ENCODE measurements around the gene OTX1.

The OTX1 gene

DNA sequence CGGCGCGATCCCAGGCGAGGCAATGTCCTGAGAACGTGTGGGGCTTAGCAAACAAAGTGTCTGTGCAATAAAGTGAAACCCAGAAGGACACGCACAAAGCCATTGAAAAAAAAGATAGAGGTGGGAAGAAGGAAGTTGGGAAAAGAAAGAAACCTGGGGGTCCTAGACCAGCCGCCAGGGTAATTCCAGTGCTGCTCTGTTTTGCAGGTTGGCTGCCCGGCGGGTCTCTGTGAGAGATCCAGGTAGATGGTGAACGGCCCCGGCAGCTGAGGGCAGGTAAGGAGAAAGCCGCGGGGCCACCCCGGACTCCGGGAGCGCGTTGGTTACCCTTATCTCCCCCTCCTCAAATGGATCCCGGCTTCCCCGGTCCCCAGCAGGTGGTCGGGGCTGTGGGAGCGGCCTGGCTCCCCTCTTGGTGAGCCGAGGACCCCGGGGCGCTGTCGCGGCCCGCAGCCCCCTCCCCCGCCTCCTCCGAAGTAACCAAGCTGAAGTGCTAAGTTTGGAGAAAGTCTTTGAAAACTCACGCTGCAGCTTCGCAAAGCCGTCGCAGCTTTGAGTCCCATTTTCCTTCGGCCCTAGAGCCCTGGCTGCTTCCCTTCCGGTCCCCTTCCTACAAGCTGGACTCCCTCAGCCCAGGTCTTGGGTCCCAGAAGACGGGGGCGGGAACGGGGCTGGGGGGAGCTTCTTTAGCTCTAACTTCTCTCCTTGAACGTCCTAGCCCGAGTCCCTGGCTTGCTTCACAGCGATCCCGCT, 588 bp downstream of the OTX1 start:
- no peak for TF ChIP-seq GATA1 (IDR thresholded peaks at IDR 0.05; ENCODE audit: low read depth, low read length)
- no peak for TF ChIP-seq POLR2A (IDR thresholded peaks at IDR 0.05; ENCODE audit: low read length)
- peak; percentile 28 to 35 for DNase-seq

DNA sequence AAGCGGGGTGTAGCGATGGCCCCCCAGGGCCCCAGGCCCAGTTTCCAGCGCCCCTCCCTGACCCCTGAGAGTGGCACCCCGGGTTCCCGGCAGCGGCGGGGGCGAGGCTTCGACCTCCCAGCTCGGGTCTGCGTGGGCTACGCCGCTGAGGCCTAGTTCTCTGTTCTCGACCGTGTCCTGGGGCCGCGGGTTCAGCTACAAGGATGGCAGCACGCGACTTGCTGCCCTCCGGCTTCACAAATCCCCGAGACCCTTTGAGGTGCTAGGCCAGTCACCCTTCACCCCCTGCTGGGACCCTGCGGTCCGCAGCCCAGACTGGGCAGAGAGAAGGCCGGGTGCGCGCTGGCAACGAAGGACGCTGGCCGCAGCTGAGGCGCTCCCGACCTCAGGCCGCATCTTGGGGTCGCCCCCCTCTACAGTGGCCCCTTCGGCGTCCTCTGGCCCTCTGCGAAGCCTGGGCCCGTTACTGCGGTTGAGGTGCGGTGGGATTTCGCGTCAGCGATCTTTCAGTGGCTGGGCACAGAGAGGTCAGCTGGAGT, 1.2 kb downstream of the OTX1 start:
- no peak for TF ChIP-seq GATA1 (IDR thresholded peaks at IDR 0.05; ENCODE audit: low read depth, low read length)
- TF ChIP-seq POLR2A (IDR thresholded peaks at IDR 0.05; ENCODE audit: low read length): no peak
- DNase-seq: peak in 1 of 2 experiments; percentile 28

- no peak for TF ChIP-seq GATA1 (IDR thresholded peaks at IDR 0.05; ENCODE audit: low read depth, low read length)
- no peak for TF ChIP-seq POLR2A (IDR thresholded peaks at IDR 0.05; ENCODE audit: low read length)
- peak; percentile 37 to 40 for DNase-seq
Measured at GRCh38 chr2:63052411-63053080, 1.9 kb downstream of the OTX1 start.

GRCh38 chr2:63053081-63053888, 2.7 kb downstream of the OTX1 start:
- DNase-seq: no peak
- TF ChIP-seq GATA1 (IDR thresholded peaks at IDR 0.05; ENCODE audit: low read depth, low read length) (no peak), POLR2A (IDR thresholded peaks at IDR 0.05; ENCODE audit: low read length) (no peak)

DNA sequence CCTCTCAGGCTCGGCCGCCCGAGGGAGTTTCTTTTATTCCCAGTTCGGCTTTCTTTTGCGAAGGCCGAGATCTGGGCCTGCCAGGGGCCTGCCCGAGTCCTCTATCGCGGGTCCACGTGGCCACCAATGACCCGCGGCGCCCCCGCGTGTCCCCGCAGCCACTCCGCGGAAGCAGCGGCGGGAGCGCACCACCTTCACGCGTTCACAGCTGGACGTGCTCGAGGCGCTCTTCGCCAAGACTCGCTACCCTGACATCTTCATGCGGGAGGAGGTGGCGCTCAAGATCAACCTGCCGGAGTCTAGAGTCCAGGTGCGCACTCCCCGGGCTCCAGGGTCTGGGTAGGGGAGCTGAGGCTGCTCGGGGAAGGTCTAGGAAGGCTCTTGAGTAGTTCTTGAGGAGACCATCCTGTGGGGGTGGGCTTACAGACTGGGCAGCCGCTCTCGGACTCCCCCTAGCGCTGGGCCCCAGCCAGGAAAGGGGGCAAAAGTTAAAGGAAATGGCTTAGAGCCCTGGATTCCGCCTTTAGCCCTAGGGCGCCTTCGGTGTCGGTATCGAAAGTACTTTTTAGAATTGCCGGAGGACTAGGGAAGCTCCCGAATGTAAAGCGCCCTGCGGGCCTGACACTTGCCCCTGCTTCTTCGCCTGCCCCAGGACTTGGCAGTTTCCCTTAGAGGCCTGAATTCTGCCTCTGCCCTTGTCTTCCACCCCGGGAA, 3.4 kb downstream of the OTX1 start:
- no peak for TF ChIP-seq GATA1 (IDR thresholded peaks at IDR 0.05; ENCODE audit: low read depth, low read length)
- no peak for TF ChIP-seq POLR2A (IDR thresholded peaks at IDR 0.05; ENCODE audit: low read length)
- DNase-seq: peak; percentile 50 to 51

DNA sequence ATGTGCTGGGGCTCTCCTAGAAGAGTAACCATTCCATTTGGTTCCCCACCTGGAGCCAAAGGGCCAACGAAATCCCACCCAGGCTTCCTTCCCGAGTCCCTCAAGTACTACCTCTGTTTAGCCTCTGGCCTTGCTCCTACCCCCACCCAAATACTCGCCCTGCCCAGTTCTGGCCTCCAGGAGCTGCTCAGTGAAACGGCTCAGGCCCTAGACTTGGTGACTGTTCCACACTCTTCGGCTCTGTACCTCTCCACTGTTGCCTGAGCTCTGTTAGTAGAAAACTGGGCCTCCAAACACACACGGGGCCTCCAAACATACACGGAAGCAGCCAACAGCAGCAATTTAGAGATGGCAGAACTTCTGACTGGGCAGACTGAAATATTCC, 4.2 kb downstream of the OTX1 start:
- DNase-seq: no peak
- no peak for TF ChIP-seq POLR2A (IDR thresholded peaks at IDR 0.05; ENCODE audit: low read length)
- no peak for TF ChIP-seq GATA1 (IDR thresholded peaks at IDR 0.05; ENCODE audit: low read depth, low read length)

DNA sequence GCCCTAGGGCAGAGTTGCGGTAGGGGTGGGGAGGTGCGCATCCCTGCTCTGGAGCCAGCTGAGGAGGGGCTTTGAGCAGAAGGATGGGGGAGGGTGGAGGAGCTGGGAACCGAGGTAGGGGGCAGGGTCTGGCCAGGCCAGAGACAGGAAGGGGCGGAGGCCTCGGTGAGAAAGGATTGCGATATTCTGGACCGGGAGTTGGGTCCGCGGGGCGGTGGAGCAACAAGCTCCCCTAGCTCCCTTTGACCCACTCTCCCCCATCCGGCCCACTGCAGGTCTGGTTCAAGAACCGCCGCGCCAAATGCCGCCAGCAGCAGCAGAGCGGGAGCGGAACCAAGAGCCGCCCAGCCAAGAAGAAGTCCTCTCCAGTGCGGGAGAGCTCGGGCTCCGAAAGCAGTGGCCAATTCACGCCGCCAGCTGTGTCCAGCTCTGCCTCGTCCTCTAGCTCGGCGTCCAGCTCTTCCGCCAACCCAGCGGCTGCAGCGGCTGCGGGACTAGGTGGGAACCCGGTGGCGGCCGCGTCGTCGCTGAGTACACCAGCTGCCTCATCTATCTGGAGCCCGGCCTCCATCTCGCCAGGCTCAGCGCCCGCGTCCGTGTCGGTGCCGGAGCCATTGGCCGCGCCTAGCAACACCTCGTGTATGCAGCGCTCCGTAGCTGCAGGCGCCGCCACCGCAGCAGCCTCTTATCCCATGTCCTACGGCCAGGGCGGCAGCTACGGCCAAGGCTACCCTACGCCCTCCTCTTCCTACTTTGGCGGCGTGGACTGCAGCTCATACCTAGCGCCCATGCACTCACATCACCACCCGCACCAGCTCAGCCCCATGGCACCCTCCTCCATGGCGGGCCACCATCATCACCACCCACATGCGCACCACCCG, 4.8 kb downstream of the OTX1 start:
- TF ChIP-seq POLR2A (IDR thresholded peaks at IDR 0.05; ENCODE audit: low read length) (no peak), GATA1 (IDR thresholded peaks at IDR 0.05; ENCODE audit: low read depth, low read length) (no peak)
- DNase-seq: peak; percentile 30 to 34

GRCh38 chr2:63056107-63057050, 5.7 kb downstream of the OTX1 start:
- TF ChIP-seq POLR2A (IDR thresholded peaks at IDR 0.05; ENCODE audit: low read length) (no peak), GATA1 (IDR thresholded peaks at IDR 0.05; ENCODE audit: low read depth, low read length) (no peak)

DNA sequence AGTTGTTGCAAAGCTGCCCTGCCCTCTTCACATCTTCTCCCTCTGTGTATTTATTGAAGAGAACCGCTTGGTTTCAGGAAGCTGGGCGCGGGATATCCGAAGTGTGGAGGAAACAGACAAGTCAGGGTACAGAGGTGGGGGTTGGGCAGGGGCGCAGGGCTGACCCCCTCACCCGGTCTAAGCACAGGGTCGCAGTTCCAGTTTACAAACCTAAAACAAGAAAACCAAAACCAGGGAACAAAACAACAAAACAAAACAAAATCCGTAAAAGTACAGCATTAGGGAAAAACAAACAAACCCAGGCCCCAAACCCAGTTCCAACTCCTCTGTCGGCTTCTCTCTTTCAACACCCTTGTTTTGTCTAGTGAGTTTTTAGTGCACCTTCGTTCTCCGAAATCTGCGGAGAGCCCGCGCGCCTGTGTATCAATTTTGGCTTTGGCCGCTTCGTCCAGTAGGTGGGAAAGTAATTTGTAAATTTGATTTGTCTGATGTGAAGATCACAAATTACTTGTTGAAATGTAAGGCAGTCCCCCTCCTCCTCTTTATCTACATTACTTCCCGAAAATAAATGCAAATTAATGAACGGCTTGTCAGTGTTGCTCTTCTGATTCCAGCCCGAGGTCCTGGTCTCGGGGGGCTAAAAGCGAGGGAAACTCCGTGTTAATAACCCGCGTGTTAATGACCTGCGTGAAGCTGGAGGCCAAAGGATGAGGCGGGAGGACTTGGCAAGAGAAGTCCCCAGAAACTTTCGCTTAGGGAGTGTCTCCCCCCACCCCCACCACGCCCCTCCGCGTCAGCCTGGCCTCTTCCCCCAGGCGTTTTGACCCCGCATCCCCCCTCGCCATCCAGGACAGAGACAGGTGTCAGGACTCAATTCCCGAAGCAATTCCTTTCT, 6.9 kb downstream of the OTX1 start:
- DNase-seq: peak in 1 of 2 experiments; percentile 41
- TF ChIP-seq GATA1 (IDR thresholded peaks at IDR 0.05; ENCODE audit: low read depth, low read length) (no peak), POLR2A (IDR thresholded peaks at IDR 0.05; ENCODE audit: low read length) (no peak)

More at GRCh38 chr2:63056107-63057050, 5.7 kb downstream of the OTX1 start:
- DNase-seq: peak; percentile 55 to 61

DNA sequence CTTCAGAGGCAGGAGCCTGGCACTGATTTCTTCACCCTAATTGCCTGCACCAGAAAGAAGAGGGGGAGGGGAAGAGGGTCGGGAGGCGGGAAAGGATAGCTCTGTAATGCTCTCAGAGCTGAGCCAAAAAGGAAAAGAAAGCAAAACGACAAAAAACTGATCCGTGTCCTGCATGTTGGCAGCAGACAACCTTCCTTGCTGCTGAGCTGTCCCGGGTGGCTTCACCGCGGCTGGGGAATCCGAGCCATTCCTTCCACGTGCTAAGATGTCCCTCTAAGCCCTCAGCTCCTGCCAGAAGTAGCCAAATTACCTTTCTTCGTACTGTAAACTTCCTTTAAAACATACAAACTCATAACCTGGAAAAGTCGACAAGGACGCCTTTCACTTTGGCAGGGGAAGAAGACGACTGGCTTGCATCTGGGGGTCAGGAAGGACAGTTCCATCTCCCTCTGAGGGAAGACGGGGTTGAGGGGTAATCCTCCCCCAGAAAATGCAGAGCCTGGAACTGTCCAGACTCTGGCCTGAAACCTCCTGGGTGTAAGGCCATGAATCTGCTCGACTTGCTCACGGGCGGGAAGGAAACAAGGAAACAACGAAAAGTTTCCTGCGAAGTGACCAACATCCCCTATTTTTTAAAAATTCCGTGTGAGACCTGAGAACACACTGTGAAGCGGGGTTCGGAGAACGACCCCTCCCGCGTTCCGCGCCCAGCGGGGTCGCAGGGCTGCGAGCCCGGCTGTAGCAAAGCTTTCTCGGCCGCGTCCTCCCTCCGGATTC, 7.7 kb downstream of the OTX1 start:
- TF ChIP-seq GATA1 (IDR thresholded peaks at IDR 0.05; ENCODE audit: low read depth, low read length) (no peak), POLR2A (IDR thresholded peaks at IDR 0.05; ENCODE audit: low read length) (no peak)
- peak; percentile 36 to 49 for DNase-seq

Measured in erythroblast (primary cell).